CD4-positive, alpha-beta T cell treated with Interleukin-4 for 4 hours (primary cell): ENCODE measurements around the gene KRT32.

Source experiments
- DNase-seq: peaks from one replicate; pipeline ENCODE4 v3.0.0-alpha.2; 2020

Gene KRT32

DNA sequence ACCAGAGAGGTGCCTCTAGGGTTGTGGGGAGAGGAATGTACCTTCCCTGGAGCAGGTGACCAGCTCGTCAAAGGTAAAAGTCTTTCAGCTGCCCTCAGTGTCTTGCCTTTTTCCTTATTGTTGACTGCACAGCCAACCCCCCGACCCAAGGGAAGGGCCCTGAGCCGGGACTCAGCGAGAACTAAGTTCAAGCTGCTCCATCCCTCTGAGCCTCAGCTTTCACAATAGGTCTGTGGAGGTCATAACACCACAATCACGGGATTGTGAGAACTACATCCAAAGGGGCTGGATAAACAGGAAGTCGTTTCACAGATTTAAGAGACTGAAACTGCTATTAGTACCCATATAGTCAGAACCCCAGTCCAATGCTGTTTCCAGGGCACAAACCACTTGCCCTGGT is 25.2 kb upstream of the KRT32 start:
- DNase-seq = no peak

DNA sequence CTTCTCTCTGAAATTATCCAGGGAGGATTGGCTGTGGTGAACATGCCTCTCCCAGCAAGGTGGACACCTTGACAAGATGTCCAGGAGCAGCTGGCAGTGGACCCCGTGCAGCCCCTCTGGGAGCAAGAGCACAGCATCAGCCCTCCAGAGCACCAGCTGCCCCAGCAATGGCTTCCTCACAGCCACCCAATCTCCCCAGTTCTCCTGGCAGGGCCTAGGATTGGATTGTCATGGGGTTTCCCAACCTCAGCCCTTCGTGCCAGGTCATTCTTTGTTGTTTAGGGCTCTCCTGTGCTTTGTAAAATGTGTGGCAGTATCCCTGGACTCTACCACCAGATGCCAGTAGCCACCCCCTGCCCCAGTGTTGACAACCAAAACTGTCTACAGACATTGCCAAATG is 24.3 kb upstream of the KRT32 start:
- no peak for DNase-seq

DNA sequence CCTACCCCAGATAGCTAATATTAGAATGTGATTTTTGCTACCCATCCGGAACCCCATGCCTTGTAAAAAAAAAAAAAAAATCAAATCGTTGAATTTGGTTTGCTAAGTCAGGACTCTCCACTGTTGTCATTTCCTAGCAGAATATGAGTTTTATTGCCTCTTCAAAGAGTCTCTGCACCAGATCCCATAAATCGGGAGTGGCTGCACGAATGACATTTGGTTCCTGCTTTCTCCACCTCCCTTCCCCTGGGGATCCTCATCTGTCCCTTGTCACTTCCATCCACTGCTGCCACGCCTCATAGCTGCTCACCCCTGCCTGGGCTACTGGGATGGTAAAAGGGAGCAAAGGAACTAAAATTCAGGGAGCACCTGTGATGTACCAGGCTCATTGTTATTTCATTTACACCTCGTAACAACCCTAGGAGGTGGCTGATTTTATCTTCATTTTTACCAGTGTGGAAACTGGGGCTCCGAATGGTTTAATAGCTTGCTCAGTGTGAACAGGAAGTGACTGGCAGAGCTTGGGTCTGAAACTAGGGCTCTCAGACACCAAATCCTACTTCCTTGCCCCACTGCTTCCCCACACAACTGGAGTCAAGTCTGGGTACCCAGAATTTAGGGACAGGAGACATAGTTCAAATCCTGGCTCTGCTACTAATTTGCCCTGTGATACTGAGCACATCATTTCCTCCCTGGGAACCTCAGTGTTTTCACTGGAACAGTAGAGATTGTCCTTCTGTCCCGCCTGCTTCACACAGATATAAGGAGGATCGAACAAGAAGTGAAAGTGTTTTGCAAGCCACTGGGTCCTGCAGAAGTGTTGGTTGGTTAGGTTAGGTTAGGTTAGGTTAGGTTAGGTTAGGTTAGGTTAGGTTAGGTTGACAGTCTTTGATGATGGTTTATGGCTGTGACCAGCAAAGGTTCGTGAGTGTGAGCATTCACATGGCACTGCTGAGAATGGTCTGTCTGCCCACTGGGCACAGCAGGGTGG is 23.1 kb upstream of the KRT32 start:
- DNase-seq = no peak

DNA sequence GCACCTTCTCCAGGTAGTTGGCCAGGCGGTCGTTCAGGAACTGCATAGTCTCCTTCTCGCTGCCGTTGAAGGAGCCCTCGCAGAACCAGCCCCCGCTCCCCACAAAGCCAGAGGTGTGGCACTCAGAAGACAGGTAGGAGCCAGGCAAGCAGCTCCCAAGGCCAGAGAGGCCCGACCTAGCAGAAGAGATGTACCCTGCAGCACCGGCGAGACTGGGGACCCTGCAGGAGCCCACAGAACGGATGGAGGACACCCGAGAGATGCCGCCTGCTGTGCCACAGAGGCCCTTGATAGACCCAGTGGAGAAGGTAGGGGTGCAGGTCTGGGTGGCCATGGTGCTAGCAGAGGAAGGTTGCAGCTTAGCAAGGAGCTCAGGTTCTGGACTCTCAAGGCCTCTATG is 22.3 kb upstream of the KRT32 start, which contains the start of gene KRT36:
KRT36 (minus strand) TSS at position 380 of the 400 bp plus-strand sequence; CDS start at position 334, 46 bp downstream.
- no peak for DNase-seq

DNA sequence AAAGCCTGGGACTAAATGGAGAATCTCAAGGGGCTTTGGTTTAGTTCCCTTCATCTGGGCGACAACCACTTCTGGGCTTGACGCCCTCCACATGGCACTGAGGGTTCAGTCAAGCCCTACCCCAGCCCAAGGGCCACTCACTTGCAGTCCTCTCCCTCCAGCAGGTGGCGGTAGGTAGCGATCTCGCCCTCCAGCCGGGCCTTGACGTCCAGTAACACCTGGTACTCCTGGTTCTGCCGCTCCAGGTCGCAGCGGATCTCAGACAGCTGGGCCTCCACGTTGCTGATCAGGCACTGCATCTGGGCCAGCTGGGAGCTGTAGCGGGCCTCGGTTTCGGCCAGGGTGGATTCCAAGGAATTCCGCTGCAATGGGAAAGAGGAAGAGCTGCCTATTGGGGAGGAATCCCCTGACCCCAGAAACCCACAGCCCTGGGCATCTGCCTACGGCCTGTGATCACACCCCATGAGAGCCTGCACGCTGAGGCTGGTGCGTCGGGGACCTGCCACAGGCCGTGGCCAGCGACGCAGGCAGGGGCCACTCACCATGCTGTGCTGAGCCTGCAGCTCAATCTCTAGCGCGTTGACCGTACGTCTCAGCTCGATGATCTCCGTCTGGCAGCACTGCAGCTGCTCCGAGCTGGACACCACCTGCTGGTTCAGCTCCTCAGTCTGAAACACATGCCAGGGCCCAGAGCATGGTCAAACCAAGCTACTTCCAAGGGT is 19.8 kb upstream of the KRT32 start:
- no peak for DNase-seq

DNA sequence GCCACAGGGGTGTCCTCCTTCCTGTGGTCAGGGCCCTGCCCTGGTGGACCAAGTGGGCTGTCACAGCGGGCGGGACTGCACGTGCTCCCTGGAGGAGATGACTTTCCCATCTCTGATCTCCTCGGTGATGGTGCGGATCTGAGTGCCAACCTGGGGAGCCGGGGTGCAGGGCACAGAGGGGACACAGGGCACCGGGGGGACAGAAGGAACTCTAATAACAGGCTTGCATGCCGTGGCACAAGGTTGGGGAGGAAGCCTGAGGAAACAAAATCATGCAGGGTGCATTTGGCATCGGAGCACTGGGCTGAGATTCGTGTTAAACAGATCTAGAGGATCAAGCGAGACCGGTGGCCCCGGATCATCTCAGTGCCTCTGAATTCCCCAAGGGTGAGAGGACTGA is 19.1 kb upstream of the KRT32 start:
- no peak for DNase-seq

DNA sequence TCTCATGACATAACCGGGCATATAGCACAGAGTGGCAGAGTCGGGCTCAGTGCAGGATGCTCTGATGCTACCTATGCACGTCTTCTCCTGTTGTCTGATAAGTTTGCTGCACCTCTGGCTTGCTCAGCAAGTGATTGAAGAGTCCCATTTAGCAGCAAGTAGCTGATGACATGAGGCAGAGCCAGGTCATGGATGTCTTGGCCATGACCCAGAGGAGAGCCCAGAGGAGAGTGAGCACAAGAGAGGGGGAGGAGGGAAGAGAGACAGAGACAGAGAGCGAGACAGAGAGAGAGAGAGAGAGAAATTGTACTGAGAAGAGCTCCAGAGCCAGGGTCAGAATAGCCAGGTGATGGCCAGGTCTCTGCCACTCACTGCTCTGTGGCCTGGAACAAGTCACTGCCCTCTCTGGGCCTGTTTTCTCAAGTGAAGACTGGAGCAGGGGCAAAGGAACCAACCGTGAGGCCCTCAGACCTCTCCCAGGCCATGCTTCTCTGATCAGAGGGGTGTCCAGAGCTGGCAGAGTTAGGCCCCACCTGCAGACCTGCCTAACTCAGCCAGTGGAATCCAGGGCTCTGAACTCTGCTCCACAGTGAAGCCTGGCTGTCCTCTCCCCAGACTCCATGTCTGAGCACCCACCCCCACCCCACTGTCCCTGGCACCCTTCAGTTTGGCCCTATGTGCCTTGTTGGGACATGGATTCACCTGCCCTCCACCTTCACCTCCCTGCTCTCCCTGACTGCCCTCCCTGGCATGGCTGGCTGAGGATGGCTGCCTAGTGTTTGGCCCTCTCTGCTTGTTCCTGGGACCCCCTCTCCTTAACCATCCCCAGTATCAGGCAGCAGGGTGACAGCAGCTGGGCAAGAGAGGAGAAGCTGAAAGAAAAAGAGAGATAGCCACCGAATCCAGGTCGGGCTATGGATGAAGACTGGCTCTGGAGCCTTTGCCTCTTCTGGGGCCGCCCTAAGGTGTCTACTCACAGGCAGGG is 18.0 kb upstream of the KRT32 start:
- DNase-seq = no peak

DNA sequence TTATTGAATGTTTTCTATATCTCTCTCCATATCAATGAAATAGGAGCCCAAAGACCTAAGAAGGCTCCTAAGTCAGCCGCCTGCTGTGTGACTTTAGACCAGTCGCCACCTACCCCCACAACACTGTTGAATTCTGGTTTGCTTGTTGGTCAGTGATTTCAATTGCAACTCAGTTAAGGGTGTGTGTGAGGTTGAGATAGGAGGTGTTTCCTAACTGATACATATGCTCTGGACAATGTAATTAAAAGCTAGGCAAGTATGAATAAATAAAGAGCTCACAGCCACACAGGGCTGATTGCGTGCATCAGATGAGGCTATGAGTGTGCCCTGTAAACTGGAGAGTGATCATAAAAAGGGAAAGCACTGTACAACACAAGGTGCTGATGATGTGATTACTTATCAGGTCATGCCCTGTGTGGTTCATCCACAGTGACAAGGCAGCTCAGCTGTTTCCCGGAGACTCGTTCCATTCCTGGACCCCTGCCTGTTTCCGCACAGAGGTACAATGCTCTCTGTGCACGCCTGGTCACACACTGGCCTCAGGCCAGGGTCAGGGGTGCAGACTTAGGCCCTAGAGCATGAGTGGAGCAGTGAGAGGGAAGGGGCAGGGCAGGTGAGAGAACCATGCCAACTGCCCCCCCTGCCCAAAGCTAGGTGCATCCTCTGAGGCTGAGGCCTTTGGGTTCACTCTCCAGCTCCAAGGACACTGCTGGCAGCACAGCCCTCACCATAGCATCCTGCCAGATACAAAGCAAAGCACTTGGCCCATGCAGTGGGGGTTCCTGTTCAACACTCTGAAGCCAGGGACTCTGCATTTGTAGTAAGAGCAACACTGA is 17.0 kb upstream of the KRT32 start:
- DNase-seq = no peak

DNA sequence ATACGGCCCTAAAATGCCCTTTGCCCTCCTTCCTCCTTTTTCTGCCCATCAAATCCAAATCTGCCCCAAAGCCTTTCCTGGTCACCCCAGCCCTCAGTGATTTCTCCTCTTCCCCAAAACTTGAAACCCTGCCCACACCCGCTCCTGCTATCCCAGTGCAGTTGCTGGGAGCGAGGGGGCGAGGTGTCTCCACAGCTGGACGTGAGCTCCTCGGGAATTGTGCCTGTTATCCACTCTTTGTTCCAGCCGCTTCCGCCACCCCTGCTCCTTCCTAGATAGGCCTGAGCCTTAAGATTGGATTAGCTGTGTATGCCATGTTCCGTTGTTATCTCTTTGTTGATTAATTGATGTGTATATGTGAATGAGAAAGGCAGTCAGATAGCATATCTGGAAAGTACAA is 16.3 kb upstream of the KRT32 start:
- DNase-seq = no peak

DNA sequence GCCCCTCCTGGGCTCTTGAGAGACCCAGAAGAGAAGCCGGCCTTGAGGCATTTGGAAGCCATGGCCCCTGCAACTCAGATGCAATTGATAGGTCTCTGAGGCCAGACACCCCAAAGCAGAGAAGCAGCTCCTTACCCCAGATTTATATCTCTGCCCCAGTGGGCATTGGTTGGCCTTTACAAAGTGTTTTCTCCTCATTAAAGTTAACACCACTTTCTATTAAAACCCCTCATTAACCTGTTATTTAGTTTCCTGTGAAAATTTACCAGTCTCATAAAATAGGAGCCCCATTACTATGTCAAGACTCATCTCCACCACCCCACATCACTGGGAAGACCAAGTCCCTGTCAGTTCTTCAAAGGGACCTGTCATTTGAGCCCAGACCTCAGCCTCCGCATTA is 13.8 kb upstream of the KRT32 start, which contains the start of gene KRT35:
KRT35 (minus strand) TSS at position 116 of the 400 bp plus-strand sequence; CDS start at position 62, 54 bp downstream.
- no peak for DNase-seq

DNA sequence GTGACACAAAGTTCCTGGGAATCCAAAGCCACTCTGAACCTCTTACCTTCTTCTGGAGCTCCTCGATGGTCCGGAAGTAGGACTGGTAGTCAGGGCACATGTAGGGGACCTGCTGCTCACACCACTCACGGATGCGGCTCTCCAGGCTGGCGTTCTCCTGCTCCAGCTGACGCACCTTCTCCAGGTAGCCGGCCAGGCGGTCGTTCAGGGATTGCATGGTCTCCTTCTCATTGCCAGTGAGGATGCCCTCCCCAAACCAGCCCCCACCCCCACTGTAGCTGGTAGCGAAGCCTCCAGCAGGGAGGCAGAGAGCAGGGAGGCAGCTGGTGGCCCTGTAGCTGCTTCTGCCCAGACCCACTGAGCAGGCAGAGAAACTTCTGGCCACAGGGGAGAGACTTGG is 13.4 kb upstream of the KRT32 start:
- DNase-seq = no peak

DNA sequence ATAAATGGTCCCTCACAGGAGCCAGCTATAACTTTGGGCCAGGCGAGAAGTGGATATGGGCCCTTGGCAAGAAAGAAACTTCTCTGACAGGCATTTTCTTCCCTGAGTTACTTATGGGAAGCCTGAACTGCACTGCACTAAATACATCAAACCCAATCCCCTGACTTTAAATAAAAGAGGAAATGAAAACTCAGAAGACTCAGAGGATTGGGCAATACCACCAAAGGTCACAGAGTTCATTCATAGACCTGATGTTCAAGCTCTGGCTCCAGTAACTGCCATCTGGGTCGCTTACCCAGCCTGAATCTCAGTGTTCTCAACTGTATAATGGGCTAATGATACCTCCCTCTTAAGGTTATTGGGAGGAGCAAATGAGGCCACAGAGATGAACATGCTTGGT is 12.9 kb upstream of the KRT32 start:
- no peak for DNase-seq

DNA sequence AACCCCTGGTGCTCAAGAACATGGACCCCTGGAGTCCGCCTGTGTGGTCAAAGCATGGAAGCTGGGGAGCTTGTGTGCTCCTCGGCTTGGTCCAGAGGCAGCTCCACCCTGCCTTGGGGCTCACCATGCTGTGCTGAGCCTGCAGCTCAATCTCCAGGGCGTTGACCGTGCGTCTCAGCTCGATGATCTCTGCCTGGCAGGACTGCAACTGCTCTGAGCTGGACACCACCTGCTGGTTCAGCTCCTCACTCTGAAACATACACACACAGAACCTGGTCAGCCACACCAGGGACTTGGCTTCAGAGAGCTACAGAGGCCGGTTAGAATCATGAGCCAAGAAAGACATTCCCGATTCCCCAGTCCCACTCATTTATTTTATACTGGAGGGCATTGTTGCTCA is 11.1 kb upstream of the KRT32 start:
- DNase-seq = no peak

DNA sequence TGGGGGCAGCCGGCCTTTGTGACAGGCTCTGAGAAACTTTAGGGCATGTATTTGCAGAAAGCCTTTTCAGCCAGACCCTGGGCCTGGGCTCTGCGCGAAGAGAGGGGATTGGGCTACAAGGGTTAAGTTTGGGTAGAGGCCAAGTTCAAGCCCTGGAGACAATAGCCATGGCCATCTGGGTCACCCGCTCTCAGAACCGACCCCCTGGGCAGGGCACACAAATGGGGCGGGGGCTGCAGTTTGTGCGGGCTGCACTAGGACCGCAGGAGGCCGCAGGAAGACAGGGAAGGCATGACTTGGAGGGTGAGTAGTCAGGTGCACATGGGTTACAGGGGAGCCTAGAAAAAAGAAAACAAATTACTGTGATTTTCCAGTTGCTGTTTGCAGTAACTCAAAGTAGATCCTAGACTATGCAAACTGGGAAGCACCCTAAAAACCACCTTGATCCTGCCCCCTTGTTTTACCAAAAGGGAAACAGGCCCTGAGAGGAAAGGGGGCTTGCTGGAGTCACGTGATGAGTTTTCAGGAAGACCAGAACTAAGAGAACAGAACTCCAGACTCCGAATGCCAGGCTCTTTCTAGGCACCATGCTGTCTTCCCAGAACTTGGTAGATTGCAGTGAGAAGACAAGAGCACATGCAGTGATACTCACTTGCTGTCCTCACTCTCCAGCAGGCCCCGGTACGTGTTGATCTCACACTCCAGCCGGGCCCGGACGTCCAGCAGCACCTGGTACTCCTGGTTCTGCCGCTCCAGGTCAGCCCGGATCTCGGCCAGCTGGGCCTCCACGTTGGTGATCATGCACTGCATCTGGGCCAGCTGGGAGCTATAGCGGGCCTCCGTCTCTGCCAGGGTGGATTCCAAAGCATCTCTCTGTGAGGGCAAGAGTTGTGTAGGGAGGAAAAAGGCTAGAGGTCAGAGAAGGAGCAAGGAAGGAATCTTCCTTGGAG is 10.0 kb upstream of the KRT32 start:
- DNase-seq = no peak

DNA sequence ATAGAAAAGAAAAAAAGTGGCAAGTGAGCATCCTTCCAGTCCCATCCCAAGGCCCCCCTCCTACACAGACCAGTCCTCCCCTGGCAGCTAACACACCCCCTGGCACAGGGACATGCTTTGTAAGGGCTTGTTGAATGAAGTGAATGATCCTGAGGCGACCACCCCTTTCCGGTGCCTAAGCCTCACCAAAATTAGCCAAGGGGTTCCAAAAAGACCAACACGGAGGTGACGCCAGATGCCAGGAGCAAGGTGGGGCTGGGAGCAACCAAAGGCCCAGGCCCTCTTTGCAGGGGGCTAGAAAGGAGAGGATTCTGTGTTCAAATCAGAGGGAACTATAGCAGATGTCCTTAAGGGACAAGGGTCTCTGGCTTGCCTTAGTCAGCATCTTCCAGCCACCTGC is 8.2 kb upstream of the KRT32 start:
- DNase-seq = no peak

DNA sequence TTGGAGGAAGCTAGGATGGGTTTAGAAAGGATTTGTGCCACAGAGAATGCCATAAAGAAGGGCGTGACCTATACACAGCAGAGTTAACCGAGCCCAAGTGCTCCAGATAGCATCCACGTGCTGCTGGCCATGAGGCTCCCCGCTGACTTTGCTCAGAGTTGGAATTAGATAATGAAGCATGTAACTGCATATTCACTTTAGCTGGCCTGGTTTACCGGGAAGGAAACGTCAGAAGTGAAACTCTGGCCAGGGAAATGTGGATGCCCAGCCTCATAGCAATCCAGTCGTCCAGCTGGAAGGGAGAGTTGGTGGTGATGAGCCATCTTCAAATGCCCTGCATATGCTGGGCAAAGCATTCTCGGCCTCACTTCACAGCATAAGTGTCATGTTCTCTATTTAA is 7.7 kb upstream of the KRT32 start:
- DNase-seq = no peak

DNA sequence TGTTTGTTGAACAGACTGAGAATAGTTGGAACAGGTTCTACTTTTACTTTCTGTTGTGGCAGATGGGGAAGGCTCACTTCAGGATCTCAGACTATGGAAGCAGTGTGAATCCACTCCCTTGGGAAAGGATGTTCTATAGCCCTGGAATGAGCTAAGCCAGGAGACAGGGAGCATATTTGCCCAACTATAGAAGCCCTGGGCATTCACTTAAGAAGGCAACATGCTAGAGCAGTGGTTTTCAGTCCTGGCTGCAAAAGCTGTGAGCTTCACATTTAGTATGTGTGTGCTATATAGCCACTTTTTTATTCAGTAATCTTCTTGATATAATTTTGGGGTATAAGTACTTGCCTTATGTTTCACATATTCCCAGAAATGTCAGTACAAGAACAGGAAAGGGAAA is 1.2 kb upstream of the KRT32 start:
- DNase-seq = no peak

DNA sequence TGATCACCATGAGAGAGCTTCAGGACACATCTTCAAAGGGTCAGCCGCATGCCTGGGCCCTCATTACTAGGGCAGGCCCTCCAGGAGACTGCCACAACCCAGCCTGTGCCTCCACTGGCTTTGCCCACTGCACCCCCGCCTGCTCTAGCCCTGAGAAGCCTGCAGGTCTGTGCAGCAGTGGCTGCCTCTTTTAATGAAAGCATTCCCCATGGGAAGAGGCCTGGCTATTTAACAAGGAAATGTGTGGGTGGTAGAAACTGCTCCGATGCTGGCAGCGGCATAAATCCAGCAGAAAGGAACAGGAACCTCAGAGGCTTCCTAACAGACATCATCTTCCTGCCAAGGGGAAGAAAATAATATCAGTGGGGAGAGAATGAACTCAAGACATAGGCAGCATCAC is 375 bp upstream of the KRT32 start:
- DNase-seq = no peak

DNA sequence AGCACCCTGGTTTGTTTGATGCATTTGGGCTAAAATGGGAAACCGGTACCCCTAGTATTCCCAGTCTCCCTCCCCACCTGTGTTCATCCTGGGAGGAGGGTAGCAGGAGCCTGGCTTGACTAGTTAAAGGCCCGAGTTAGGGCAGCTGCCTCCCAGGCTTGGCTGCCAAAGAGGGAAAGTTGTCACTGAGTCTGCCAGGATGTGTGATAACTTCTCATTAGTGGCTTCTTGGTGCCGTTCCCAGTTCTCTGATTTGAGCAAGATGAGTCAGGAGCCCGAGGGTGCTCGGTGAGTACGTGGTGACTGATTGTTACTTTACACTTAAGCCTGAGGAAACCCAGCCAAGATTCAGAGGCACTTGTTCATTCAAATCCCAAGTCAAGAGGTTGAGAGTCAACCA is 2.5 kb downstream of the KRT32 start:
- DNase-seq = no peak

DNA sequence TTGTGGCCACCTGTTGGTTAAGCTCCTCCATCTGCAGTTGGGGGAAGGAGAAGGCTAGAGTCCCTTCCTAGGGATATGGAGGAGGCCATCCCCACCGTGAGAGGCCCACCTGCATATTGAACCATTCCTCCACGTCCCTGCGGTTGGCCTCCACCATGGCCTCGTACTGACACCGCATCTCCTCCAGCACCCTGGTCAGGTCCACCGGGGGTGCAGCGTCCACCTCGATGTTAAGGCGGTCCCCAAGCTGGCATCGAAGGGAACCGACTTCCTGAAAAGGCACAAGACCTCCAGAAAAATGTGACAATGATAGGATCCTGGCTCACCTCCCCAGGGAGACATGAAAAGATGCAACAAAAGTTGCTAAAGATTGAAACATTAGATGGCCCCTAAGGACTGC is 3.0 kb downstream of the KRT32 start:
- DNase-seq = no peak

DNA sequence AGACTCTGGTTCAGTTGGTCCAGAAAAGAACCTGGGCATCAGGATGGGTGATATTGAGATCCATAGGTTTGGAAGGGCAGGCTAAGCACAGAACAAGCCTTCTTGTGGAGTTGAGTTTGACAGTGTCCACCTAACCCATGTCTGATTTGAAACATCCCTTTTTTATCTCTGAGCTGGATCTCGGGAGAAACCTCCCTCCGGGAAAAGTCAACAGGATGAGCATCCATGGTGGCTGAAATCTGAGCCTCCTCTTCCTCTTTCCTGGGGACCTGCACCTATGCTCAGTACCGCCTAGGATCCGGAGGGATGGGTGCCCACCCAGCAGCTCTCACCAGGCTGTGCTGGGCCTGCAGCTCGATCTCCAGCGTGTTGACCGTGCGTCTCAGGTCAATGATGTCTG is 3.4 kb downstream of the KRT32 start:
- no peak for DNase-seq
